ENCODE measurements around the gene ACADS.
"Not testable (repeated sequence)": the region's sequence is repeated elsewhere in the genome, so short reads cannot be mapped to it uniquely, and the experiment has no call there.

ACADS gene

DNA sequence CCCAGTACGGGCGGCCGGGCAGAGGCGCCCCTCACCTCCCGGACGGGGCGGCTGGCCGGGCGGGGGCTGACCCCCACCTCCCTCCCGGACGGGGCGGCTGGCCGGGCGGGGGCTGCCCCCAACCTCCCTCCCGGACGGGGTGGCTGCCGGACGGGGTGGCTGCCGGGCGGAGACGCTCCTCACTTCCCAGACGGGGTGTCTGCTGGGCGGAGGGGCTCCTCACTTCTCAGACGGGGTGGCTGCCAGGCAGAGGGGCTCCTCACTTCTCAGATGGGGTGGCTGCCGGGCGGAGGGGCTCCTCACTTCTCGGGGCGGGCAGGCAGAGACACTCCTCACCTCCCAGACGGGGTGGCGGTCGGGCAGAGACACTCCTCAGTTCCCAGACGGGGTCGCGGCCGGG, 6.6 kb downstream of the ACADS start:
- not testable (repeated sequence) for DNase-seq

DNA sequence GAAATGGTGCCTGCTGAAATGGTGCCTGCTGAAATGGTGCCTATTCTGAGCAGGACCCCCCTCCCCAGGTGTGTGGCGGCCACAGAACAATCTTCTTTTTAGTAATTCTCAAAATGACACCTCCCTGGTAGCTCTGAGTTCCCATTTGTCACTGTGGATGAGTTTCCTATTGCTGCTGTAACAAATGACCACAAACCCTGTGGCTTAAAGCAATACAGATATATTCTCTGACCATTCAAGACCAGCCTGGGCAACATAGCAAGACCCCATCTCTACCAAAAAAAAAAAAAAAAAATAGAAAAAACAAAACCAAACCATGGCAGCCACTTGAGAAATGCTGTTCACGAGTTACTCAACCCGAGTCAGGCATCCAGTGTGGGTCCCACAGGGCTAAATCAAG, 7.9 kb downstream of the ACADS start:
- DNase-seq, result no peak

DNA sequence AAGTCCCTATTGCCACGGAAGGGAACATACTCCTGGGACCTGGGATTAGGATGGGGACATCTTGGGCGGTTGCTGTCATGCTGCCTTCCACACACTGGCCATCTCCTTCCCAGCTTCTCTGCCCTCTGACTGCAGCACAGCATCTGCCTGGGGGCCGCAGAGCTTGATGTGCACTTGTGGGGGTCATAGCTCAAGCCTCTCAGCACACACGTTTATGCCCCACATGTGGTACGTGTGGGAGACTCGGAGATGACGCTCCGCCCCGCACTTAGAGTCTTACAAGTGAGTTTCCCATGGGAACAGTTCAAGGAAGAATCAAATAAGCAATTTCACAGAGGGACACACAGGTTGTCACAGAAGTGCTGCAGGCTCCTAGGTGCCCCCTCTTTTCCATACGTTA, 8.6 kb downstream of the ACADS start:
- no peak for DNase-seq

DNA sequence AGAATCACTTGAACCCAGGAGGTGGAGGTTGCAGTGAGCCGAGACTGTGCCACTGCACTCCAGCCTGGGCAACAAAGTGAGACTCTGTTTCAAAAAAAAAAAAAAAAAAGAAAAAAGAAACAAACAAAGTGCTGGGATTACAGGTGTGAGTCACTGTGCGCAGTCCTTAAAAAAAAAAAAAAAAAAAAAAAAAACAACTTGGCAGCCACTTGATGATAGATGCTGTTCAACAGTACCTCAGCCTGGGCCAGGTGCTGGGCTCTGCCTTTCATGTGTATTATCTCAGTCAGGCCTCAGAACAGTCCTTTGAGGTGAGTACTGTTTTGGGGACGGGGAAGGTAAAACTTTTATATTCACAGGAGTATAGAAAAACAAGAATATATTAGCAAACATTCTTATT, 9.6 kb downstream of the ACADS start:
- DNase-seq, result no peak

DNA sequence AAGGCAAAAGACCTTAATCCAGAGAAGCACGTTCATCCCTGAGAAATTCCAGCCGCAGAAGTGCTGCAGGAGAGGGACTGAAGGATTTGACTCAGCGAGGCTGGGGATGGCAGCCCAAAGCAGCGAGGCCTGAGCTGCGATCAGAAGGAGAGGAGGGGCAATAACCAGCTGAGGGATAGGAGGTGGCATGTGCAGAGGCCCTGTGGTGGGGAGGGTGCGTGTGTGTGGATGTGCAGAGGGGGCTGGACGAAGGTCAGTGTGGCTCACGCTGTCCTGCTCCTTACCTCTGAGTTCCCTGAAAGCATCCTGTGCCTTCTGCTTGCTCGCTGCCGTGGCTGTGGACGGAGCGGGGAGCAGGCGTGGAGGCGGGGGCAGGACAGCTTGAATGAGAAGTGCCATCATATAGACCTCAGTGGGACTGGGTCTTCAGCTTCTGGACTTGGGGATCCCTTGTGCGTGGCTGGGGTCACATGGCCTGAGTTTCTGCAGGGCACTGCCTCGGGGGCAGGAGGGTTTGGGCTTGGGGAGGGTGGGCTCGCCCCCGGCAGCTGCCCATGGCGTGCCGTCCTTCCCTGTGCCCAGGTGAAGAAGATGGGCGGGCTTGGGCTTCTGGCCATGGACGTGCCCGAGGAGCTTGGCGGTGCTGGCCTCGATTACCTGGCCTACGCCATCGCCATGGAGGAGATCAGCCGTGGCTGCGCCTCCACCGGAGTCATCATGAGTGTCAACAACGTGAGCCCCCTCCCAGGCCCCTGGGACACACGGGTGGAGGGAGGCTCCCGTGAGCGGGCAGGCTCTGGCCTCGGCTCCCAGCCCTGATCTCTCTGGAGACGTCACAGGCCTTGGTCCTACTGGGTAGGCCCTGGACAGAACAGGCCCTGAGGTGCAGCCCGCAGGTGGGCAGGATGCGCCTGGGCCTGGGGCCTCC, 11.0 kb downstream of the ACADS start:
- no peak for DNase-seq

DNA sequence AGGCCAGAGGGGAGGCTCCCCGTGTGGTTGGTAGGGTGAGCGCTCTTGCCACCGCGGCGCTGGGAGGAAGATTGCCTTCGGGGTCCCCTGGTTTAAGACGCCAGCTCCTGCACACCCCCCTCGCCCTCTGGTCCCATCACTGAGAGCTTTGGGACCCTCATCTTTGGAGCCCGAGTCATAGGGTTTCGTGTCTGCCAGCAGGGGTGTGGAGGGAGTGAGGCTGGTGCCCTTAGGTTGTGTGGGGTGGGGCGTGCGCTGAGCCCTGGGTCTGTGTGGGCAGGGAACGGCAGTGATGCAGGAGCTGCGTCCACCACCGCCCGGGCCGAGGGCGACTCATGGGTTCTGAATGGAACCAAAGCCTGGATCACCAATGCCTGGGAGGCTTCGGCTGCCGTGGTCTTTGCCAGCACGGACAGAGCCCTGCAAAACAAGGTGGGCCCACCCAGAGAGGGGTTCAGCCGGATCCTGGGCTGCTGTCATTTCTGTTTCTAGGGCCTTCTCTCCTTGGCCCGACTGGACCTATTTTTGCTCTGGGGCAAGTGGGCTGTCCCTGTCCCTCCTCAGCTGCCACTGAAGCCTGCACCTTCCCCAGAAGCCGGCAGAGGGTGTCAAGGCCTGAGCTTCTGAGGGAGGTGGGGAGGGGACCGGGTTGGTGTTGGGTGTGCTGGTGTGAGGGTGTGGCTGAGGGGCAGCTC, 12.1 kb downstream of the ACADS start:
- DNase-seq, result no peak

DNA sequence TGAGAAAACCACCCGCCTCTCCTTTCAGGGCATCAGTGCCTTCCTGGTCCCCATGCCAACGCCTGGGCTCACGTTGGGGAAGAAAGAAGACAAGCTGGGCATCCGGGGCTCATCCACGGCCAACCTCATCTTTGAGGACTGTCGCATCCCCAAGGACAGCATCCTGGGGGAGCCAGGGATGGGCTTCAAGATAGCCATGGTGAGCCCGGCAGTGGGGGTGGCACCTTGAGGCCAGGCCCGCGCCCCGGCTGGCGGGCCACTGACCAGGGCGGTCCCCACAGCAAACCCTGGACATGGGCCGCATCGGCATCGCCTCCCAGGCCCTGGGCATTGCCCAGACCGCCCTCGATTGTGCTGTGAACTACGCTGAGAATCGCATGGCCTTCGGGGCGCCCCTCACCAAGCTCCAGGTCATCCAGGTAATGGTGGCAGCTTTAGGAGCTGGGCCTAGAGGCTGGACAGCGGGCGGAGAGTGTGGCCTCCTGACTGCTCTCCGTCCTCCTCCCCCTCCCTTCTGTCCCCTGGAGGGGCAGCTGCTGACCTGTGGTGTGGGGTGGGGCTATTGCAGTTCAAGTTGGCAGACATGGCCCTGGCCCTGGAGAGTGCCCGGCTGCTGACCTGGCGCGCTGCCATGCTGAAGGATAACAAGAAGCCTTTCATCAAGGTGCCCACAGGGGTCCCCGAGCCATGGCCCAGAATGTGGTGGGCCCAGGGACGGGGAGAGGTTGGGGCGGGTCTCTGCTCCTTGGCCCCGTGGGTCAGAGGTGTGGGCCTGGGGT, 12.8 kb downstream of the ACADS start:
- DNase-seq, result no peak

DNA sequence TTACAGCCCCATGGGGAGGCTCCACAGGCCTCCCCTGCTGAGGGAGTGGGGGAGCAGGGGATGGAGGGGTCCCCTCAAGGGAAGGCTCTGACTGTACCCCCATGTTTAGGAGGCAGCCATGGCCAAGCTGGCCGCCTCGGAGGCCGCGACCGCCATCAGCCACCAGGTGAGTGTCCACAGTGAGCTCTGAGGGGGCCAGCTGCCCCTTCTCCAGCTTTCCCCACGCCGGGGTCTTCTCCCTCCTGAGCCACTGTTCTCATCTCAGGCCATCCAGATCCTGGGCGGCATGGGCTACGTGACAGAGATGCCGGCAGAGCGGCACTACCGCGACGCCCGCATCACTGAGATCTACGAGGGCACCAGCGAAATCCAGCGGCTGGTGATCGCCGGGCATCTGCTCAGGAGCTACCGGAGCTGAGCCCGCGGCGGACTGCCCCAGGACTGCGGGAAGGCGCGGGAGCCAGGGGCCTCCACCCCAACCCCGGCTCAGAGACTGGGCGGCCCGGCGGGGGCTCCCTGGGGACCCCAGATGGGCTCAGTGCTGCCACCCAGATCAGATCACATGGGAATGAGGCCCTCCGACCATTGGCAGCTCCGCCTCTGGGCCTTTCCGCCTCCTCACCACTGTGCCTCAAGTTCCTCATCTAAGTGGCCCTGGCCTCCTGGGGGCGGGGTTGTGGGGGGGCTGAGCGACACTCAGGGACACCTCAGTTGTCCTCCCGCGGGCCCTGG, 13.6 kb downstream of the ACADS start:
- DNase-seq, result no peak

DNA sequence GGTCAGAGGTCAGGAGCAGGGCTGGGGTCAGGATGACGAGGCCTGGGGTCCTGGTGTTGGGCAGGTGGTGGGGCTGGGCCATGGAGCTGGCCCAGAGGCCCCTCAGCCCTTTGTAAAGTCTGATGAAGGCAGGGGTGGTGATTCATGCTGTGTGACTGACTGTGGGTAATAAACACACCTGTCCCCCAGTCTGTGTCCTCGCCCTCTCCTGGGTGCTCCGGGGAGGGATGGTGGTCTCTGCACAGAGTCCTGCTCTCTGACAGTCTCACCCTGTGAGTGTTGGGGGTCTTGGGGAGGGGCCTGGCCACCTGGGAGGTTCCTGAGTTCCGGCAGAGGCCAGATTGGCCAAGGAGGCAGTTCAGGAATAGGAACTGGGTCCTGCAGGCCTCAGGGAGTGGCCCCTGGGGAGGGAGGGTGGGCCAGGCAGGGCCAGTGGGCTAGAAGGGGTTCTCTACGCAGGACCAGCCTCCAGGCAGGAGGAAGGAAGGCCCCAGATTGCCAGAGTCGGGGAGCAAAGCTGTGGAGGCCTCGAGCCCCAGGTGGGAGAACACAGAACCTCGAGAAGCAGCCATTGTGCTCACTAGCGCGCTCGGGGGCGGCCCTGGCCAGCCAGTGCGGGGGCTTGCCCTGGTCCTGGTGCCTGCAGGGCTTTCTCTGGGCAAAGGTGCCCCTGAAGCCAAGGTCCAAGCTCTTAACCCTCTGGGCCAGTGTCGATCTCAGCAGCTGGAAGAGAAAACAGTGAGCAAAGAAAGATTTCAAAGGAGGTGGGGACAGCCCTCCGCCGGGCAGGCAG, 14.4 kb downstream of the ACADS start:
- no peak for DNase-seq

DNA sequence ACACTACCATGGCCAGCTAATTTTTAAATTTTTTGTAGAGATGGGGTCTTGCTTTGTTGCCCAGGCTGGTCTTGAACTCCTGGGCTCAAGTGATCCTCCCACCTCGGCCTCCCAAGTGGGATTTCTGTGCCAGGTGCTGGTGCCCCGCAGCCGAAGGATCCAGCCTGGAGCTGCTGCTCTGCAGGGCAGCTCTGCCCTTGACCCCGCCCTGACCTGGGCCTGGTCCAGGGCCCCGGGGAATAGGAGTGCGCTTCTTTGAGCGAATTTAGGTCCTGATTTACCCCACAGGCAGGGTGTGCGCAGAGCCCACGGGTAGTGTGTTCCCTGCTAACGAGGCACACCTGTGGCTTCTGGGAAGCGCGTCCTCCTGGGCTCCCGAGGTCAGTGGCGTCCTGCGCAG, 15.2 kb downstream of the ACADS start:
- no peak for DNase-seq

DNA sequence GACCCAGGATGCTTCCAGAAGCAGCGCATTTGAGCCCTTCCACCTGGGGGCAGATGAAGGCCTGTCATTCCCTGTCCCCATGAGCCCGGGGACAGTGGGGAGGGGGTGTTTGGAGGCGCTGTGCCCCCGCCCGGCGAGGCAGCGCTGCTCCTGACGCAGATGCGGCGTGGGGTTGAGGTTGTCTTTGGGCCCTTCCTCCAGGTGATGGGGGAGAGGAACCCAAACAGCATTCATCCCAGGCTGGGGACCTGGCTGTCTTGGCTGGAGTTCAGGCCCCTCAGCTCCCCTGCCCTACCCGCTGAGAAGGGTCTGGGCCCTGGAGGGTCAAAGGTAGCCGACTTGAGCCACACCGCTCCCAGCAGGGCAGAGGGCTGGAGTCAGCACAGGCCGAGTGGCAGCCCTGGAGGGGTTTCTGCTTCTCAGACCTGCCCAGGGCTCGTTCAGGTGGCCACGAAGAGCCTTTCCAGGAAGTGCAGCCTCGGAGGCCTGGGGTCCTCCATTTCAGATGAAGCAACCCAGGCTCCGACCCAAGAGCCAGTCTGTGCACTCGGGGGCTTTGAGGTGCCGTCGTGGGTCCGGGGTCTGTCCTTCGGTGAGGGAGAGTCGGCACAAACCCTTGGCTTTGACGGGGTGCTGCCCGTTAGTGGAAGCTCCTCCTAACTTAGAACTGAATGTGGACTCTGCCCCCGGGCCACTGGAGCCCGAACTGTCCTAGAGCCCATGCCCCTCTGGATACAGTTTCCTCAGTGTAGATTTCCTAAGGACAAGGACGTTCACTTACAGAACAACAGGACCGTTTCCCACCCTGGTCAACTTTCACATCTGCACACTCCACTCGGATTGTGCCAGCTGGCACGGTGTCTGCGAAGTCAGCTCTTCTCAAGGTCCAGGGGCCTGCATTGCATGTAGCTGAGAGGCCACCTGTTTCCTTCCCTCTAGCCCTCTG, 16.1 kb downstream of the ACADS start:
- no peak for DNase-seq

DNA sequence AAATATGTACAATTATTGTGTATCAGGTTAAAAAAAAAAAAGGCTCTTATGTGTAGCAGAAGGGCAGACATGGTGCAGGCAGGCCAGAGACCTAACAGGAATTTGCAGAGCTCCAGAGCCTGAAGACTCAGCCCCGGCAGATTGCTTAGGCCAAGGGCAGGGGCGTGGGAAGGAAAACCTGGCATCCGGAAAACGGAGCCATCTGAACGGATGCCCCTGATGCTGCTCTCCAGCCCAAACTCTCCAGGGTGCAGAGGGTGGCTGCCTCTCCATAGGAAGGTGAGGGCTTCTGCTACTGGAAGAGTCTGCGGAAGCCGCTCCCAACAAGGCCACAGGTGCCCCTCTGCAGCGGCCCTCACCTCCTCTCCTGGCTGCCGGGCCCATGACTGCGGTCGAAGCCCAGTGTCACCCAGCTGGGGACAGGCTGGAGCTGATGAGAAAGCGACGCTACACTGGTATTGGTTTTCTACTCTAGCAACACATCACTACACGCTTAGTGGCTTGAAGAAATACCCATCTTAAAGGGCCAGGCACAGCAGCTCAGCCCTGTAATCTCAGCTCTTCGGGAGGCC, 19.4 kb downstream of the ACADS start:
- no peak for DNase-seq

DNA sequence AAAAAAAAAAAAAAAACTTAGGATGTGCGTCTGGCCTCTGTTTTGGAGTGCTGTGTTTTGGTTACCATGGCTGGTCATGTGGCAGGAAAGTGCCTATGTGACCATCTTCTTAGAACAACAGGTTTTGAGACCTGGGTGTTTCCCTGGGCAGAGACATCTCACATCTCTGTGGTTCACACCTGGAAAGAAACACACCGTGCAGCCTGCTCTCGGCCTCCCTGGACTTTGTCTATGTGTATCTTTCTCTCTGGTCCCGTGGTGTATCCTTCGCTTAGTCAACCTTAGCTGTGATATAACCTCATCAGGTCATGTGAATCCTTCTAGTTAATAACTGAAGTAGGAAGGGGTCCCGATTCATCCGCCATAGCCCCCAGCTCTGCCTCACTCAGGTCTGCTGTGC, 22.6 kb downstream of the ACADS start:
- no peak for DNase-seq

DNA sequence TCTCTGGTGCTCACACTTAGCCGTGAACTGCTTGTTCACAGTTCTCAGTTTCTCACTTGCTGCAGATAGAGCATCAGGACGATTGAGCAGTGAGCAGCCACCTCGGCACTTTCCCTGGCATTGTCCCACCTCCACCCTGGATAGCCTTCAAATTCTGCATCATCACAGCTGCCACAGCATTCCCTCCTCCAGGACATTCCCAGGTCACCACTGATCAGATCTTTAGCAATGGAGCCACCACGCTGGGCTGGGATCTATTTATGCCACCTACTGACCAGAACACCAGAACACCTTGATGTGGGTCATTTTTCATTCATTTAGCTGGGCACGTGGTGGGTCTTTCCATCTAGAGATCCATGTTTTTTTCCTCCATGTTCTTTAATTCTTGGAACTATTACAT, 23.6 kb downstream of the ACADS start:
- no peak for DNase-seq

DNA sequence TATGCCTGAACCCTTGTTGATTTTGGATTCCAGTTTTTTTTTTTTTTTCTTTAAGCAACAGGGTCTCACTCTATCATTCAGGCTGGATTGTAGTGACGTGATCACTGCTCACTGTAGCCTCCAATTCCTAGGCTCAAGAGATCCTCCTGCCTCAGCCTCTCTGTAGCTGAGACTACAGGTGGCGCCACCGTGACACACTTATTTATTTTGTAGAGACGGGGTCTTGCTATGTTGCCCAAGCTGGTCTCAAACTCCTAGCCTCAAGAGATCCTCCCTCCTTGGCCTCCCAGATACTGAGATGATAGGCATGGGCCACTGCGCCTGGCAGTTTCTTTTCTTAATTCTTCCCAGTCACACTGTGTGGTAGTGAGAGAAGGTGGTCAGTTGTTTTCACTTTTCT, 25.2 kb downstream of the ACADS start:
- no peak for DNase-seq

DNA sequence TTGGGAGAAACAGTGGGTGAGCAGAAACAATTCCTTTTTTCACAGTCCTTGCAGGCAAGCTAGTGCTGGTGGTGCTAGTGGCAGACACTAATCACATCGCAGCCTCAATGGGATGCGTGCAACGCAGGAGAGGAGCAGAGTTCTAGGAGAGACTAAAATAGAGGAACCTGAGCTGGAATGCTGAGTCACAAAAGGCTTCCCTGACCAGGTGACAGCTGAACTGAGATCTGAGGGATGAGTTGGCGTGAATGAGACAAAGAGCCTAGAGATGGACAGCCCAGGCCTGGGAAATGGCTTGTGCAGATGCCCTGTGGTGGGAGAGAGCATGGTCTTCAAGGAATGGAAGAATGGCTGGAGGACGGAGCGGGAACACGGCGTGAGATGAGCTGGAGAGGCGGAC, 25.8 kb downstream of the ACADS start:
- no peak for DNase-seq

DNA sequence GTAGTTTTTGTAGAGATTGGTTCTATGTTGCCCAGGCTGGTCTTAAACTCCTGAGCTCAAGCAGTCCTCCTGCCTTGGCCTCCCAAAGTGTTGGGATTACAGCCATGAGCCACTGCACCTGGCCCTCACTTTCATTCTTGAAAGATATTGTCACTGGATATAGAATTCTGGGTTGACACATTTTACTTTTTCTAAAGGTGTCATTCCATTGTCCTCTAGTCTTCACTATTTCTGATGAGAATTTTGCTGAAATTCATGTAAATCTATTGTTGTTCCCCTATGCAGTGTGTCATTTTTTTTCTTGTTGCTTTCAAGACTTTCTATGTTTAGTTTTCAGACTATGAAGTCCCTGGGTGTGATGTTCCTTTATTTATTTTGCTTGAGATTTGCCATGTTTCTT, 29.2 kb downstream of the ACADS start:
- no peak for DNase-seq

DNA sequence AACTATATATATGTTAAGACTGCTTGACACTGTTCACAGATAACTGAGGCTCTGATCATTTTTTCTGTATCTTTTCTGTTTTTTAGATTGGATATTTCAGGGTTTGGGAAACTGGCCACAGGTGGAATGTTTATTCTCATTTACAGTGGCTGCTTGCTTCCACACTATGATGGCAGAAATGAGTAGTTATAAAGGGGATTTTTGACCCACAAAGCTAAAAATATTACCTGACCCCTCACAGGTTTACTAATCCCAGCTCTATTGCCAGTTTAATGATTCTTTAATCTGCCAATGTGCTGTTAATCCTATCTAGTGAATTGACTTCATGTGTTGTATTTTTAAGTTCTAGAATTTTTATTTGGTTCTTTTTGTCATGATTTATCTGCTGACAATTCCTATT, 29.6 kb downstream of the ACADS start:
- DNase-seq, result no peak

DNA sequence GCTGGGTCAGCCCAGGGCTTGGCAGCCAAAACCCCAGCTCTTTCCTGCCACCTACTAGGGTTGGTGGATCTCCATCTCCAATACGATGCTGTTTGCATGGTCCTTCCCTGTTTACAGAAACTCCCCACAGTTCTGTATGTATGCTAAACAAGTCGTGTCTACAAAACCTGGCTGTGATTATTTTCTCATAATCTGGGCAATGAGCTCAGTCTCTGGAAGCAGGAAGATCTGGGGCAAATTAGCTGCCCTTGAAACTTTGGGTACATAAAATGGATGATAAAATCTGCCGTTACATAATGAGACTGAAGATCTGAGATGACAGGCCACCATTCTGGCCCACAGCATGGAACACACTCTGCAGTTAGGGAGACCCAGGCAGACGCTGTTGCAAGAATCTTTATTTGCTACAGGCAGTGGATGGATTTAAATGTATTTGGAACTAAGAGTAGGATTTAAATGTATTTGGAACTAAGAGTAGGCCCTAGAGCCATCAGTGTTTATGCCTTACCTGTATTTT, 31.7 kb downstream of the ACADS start:
- no peak for DNase-seq

DNA sequence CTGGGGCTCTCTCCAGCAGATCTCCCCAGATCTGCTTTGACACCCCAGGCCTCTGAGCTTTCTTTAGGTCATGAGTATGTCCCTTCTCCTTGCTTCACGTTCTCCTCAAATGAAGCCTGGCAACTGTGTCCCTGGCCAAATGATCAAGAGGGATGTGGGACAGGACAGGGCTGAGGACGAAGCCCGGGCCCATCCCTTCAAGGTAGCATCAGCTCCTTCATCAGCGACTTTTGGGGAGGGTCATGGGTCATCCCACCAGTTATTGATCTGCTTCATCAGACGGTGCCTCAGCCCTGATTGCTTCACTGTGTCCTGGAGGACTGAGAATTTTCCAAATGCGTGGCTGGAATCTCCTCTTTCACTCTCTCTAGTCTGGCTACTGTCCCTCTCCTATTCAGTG, 32.3 kb downstream of the ACADS start:
- no peak for DNase-seq

Data from T-helper 2 cell (primary cell).